Measurements from ENCODE around the gene CCNJ. TPM values are rescaled to one million over a fixed set of nuclear protein-coding genes. Genes with fewer than 3 reads are reported as not detected.

The CCNJ gene
- total RNA-seq, 4 donors from 2014 or later = 2.4 to 5.1 (median 4.7) TPM

DNA sequence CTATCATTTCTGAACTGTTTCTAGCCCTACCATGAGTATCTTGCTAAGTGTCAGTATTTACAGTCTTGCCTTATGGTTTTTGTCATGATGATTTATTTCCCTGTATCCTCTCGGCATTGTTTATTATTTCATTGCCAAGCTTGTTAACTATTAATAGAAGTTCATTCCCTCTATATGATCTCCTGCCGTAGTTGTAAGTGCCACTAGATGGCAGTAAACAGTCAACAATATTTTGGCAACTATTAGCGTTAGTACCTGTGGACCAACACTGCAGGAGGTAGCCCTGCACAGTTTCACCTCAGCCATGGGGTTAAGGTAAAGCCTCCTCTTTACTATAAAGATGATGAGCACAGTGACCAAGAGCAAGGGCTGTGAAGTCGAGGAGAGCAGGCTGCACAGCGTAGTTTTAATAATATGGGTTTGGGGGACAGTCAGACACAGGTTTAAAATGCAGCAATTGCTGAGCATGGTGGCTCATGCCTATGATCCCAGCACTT, 26.1 kb upstream of the CCNJ start:
- TF ChIP-seq POLR2A (IDR thresholded peaks at IDR 0.05) (no peak), CTCF (IDR thresholded peaks at IDR 0.05) (peak; percentile 54 to 72 (median 60)), EP300 (IDR thresholded peaks at IDR 0.05) (no peak)
- no peak overlapping the region for H3K4me3 ChIP-seq
- H3K9me3 ChIP-seq = no peaks in the 10 kb centered on the region
- no peaks in the 10 kb centered on the region for H3K27me3 ChIP-seq
- peak in 1 of 2 donors; percentile 67 for DNase-seq (ENCODE audit: low spot score in 2 of 2)
- WGBS, 2 donors = 19 to 23% methylated on average over 5 of the region's 5 CpGs
- H3K36me3 ChIP-seq = no peaks in the 10 kb centered on the region
- no peak overlapping the region for H3K27ac ChIP-seq
- peaks cover 0 to 5% (median 0%) of the 10 kb centered on the region in 4 donors for H3K4me1 ChIP-seq

DNA sequence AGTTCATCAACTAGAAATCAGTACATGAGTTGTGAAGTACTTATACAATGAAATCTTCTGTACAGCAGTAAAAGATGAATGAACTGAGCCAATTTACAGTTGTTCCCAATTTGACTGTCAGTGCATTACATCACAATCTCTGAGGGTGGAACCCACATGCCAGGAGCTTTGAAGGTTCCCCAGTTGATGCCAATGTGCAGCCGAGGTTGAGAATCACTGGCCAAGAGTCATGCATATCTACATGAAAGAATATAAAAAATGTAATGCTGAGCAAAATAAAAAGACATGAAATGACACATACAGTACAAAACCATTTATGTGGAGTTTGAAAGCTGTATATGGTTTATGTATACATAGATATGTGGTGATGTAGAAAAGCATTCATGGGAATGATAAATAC, 22.1 kb upstream of the CCNJ start:
- no peak overlapping the region for H3K4me3 ChIP-seq
- WGBS, 2 donors = 59% methylated on average over 1 of the region's 1 CpG
- H3K36me3 ChIP-seq = no peaks in the 10 kb centered on the region
- TF ChIP-seq CTCF (IDR thresholded peaks at IDR 0.05) = no peak
- TF ChIP-seq POLR2A (IDR thresholded peaks at IDR 0.05) = no peak
- no peak for TF ChIP-seq EP300 (IDR thresholded peaks at IDR 0.05)
- no peaks in the 10 kb centered on the region for H3K9me3 ChIP-seq
- no peaks in the 10 kb centered on the region for H3K27me3 ChIP-seq
- H3K27ac ChIP-seq = no peak overlapping the region
- no peak for DNase-seq (ENCODE audit: low spot score in 2 of 2)
- H3K4me1 ChIP-seq = peaks cover 0 to 5% (median 0%) of the 10 kb centered on the region in 4 donors

GRCh38 chr10:96022739-96023138, 20.6 kb upstream of the CCNJ start:
- Histone ChIP-seq H3K4me3 (no peak overlapping the region), H3K4me1 (no peaks in the 10 kb centered on the region), H3K27ac (no peak overlapping the region), H3K27me3 (no peaks in the 10 kb centered on the region), H3K9me3 (no peaks in the 10 kb centered on the region), H3K36me3 (no peaks in the 10 kb centered on the region)
- DNase-seq (ENCODE audit: low spot score in 2 of 2) = no peak
- TF ChIP-seq EP300 (IDR thresholded peaks at IDR 0.05) = no peak
- TF ChIP-seq POLR2A (IDR thresholded peaks at IDR 0.05) = no peak
- TF ChIP-seq CTCF (IDR thresholded peaks at IDR 0.05) = no peak
- 80 to 89% methylated on average over 2 of the region's 2 CpGs for WGBS, 2 donors

GRCh38 chr10:96023168-96023567, 20.2 kb upstream of the CCNJ start:
- H3K9me3 ChIP-seq = no peaks in the 10 kb centered on the region
- H3K4me1 ChIP-seq = no peaks in the 10 kb centered on the region
- H3K27ac ChIP-seq = no peak overlapping the region
- TF ChIP-seq POLR2A (IDR thresholded peaks at IDR 0.05) (no peak), EP300 (IDR thresholded peaks at IDR 0.05) (no peak), CTCF (IDR thresholded peaks at IDR 0.05) (no peak)
- DNase-seq (ENCODE audit: low spot score in 2 of 2) = no peak
- H3K4me3 ChIP-seq = no peak overlapping the region
- no peaks in the 10 kb centered on the region for H3K36me3 ChIP-seq
- no peaks in the 10 kb centered on the region for H3K27me3 ChIP-seq

GRCh38 chr10:96025566-96025965, 17.8 kb upstream of the CCNJ start:
- Histone ChIP-seq H3K36me3 (no peaks in the 10 kb centered on the region), H3K4me3 (no peak overlapping the region), H3K4me1 (no peaks in the 10 kb centered on the region), H3K27me3 (no peaks in the 10 kb centered on the region), H3K9me3 (no peaks in the 10 kb centered on the region), H3K27ac (no peak overlapping the region)
- WGBS, 2 donors = 66 to 78% methylated on average over 3 of the region's 3 CpGs
- DNase-seq (ENCODE audit: low spot score in 2 of 2) = no peak
- no peak for TF ChIP-seq EP300 (IDR thresholded peaks at IDR 0.05)
- TF ChIP-seq CTCF (IDR thresholded peaks at IDR 0.05) = no peak
- TF ChIP-seq POLR2A (IDR thresholded peaks at IDR 0.05) = no peak
